Ureter (tissue), 1 donor: ENCODE data around the gene LTB4R. TPM values are rescaled to one million over a fixed set of nuclear protein-coding genes. Genes with fewer than 3 reads are reported as not detected.

ENCODE experiments used
- total RNA-seq: library from RNA; stranded (reverse); gene quantifications from one replicate; pipeline ENCODE4 v1.2.4, GENCODE V29; 2023
- donor health status: DM: yes; HTN: yes; CAD: no.

Gene LTB4R
- total RNA-seq, 1 donor from 2014 or later = 9.6 TPM

Other genes with a start within 250 kb of the LTB4R start
- gene CPNE6, start 239.9 kb upstream of the LTB4R start, total RNA-seq = 1.5 TPM
- gene PCK2, start 217.2 kb upstream of the LTB4R start, total RNA-seq = 116 TPM
- 65.7 TPM for gene DCAF11, start 196.7 kb upstream of the LTB4R start, total RNA-seq
- 3.9 TPM for gene NRL, start 196.6 kb upstream of the LTB4R start, total RNA-seq
- 0.55 TPM for gene FITM1, start 180.8 kb upstream of the LTB4R start, total RNA-seq
- gene PSME1, start 175.3 kb upstream of the LTB4R start, total RNA-seq = 227 TPM
- 25.7 TPM for gene EMC9, start 169.9 kb upstream of the LTB4R start, total RNA-seq
- gene PSME2, start 164.9 kb upstream of the LTB4R start, total RNA-seq = 213 TPM
- 86.6 TPM for gene RNF31, start 164.0 kb upstream of the LTB4R start, total RNA-seq
- 101 TPM for gene IRF9, start 150.2 kb upstream of the LTB4R start, total RNA-seq
- 12.6 TPM for gene REC8, start 139.4 kb upstream of the LTB4R start, total RNA-seq
- 69.1 TPM for gene IPO4, start 122.7 kb upstream of the LTB4R start, total RNA-seq
- 42.9 TPM for gene TM9SF1, start 116.1 kb upstream of the LTB4R start, total RNA-seq
- 2.1 TPM for gene TSSK4, start 105.8 kb upstream of the LTB4R start, total RNA-seq
- gene CHMP4A, start 98.0 kb upstream of the LTB4R start, total RNA-seq = 58.6 TPM
- gene MDP1, start 95.4 kb upstream of the LTB4R start, total RNA-seq = 17.0 TPM
- gene NEDD8, start 79.1 kb upstream of the LTB4R start, total RNA-seq = 159 TPM
- gene GMPR2, start 78.6 kb upstream of the LTB4R start, total RNA-seq = 78.7 TPM
- 82.5 TPM for gene TINF2, start 68.9 kb upstream of the LTB4R start, total RNA-seq
- gene TGM1, start 48.3 kb upstream of the LTB4R start, total RNA-seq = 7.7 TPM
- 36.1 TPM for gene RABGGTA, start 39.9 kb upstream of the LTB4R start, total RNA-seq
- gene DHRS1, start 11.7 kb upstream of the LTB4R start, total RNA-seq = 28.7 TPM
- gene NOP9, start 11.7 kb upstream of the LTB4R start, total RNA-seq = 36.5 TPM
- 11.1 TPM for gene CIDEB, start 3.5 kb upstream of the LTB4R start, total RNA-seq
- 8.2 TPM for gene LTB4R2, start 1.4 kb upstream of the LTB4R start, total RNA-seq
- 61.7 TPM for gene ADCY4, start 23.6 kb downstream of the LTB4R start, total RNA-seq
- gene RIPK3, start 28.5 kb downstream of the LTB4R start, total RNA-seq = 22.4 TPM
- 67.2 TPM for gene NFATC4, start 56.7 kb downstream of the LTB4R start, total RNA-seq
- 32.7 TPM for gene NYNRIN, start 87.5 kb downstream of the LTB4R start, total RNA-seq
- 2.2 TPM for gene CBLN3, start 118.2 kb downstream of the LTB4R start, total RNA-seq
- 72.9 TPM for gene KHNYN, start 118.5 kb downstream of the LTB4R start, total RNA-seq
- gene SDR39U1, start 131.3 kb downstream of the LTB4R start, total RNA-seq = 73.5 TPM
- gene CMA1, start 196.8 kb downstream of the LTB4R start, total RNA-seq = 2.2 TPM